Measurements from ENCODE around the gene FLVCR2. TPM values are rescaled to one million over a fixed set of nuclear protein-coding genes. Genes with fewer than 3 reads are reported as not detected.

Gene FLVCR2
- 10 to 100 TPM in 1 of 2 donors, 1 to 10 TPM in 1; 9.0 to 10.8 TPM for total RNA-seq

GRCh38 chr14:75578102-75578785, at the start of gene FLVCR2:
Gene FLVCR2 (plus strand): TSS chr14:75578620. CDS start chr14:75578973, 353 bp downstream.
- Histone ChIP-seq H3K4me1 (peaks cover 12% of the 10 kb centered on the region), H3K27me3 (no peaks in the 10 kb centered on the region), H3K9ac (ENCODE audit: low read depth in 2 of 2, low read length in 2 of 2) (peak within 1 kb of the TSS; percentile 83 to 96), H3K4me3 (peak within 1 kb of the TSS; percentile 57), H3K9me3 (no peaks in the 10 kb centered on the region), H3K36me3 (no peaks in the 10 kb centered on the region), H3K27ac (peak within 1 kb of the TSS; percentile 83)
- DNase-seq = peak; percentile 87
- no peak for TF ChIP-seq CTCF (IDR thresholded peaks at IDR 0.05)
- intact Hi-C loops (cut with DNase I) = loop anchor here (5.0 kb wide), 1 partner anchor 404 kb away; the partner anchor contains the start of gene TGFB3

GRCh38 chr14:75531256-75531655, 47.2 kb upstream of the FLVCR2 start:
- H3K4me1 ChIP-seq = no peaks in the 10 kb centered on the region
- DNase-seq = no peak

GRCh38 chr14:75531660-75532317, 46.6 kb upstream of the FLVCR2 start:
- DNase-seq = no peak
- intact Hi-C loops (cut with DNase I) = no loop called here
- Histone ChIP-seq H3K9me3 (no peaks in the 10 kb centered on the region), H3K4me3 (no peak overlapping the region), H3K9ac (ENCODE audit: low read depth in 2 of 2, low read length in 2 of 2) (no peak overlapping the region), H3K4me1 (no peaks in the 10 kb centered on the region), H3K27ac (no peak overlapping the region), H3K27me3 (no peaks in the 10 kb centered on the region), H3K36me3 (no peaks in the 10 kb centered on the region)
- TF ChIP-seq CTCF (IDR thresholded peaks at IDR 0.05) = no peak

More at GRCh38 chr14:75531256-75531655, 47.2 kb upstream of the FLVCR2 start:
- H3K27ac ChIP-seq = no peak overlapping the region
- H3K4me3 ChIP-seq = no peak overlapping the region
- no peaks in the 10 kb centered on the region for H3K27me3 ChIP-seq
- H3K36me3 ChIP-seq = no peaks in the 10 kb centered on the region
- intact Hi-C loops (cut with DNase I) = no loop called here
- no peaks in the 10 kb centered on the region for H3K9me3 ChIP-seq
- TF ChIP-seq CTCF (IDR thresholded peaks at IDR 0.05) = no peak
- H3K9ac ChIP-seq (ENCODE audit: low read depth in 2 of 2, low read length in 2 of 2) = no peak overlapping the region

- Histone ChIP-seq H3K9me3 (no peaks in the 10 kb centered on the region), H3K4me3 (no peak overlapping the region), H3K27me3 (no peaks in the 10 kb centered on the region), H3K36me3 (no peaks in the 10 kb centered on the region), H3K4me1 (no peaks in the 10 kb centered on the region), H3K9ac (ENCODE audit: low read depth in 2 of 2, low read length in 2 of 2) (no peak overlapping the region), H3K27ac (no peak overlapping the region)
- no peak for DNase-seq
- TF ChIP-seq CTCF (IDR thresholded peaks at IDR 0.05) = no peak
- intact Hi-C loops (cut with DNase I) = no loop called here
Measured at GRCh38 chr14:75533791-75534555, 44.4 kb upstream of the FLVCR2 start.

- Histone ChIP-seq H3K4me1 (no peaks in the 10 kb centered on the region), H3K9ac (ENCODE audit: low read depth in 2 of 2, low read length in 2 of 2) (no peak overlapping the region), H3K4me3 (no peak overlapping the region), H3K36me3 (no peaks in the 10 kb centered on the region), H3K9me3 (no peaks in the 10 kb centered on the region), H3K27ac (no peak overlapping the region), H3K27me3 (no peaks in the 10 kb centered on the region)
- DNase-seq = no peak
- intact Hi-C loops (cut with DNase I) = no loop called here
- no peak for TF ChIP-seq CTCF (IDR thresholded peaks at IDR 0.05)
Measured at GRCh38 chr14:75535164-75535898, 43.1 kb upstream of the FLVCR2 start.

Data from colonic mucosa (tissue), 4 donors.